C4-2B (cell line): ENCODE measurements around the gene SCLT1.

Experiments used
- H3K27ac ChIP-seq: fragments of 450-650 bp; 2 replicates; pipeline ENCODE4 v1.5.1; 2017
- ZFX ChIP-seq: fragments of 450-650 bp; IDR thresholded peaks from 2 replicates; pipeline ENCODE4 v1.6.1; 2017
- TF ChIP-seq, protein P1 (sequence below): fragments of 450-650 bp; conservative IDR thresholded peaks from 2 replicates; pipeline ENCODE4 v1.5.1; 2017; ENCODE audit warnings: mild to moderate bottlenecking

Gene SCLT1

DNA sequence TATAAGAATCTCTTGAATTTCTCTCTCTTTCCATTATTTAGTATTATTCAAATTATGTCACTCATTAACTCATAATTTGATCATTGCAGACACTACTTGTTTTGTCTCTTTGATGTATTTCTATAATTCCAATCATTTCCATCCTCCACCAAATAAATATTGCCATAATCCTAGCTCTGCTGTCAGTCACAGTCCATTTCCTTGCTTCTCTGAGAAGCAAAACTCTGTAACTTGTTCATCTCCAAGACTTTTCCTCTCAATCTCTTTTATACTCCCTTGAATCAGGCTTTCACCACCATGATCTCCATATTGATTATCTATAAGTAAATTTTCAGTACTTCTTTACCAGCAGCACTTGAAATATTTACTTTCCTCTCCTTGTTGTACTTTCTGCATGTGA lies 135.9 kb downstream of the SCLT1 start:
- no peak overlapping the region for H3K27ac ChIP-seq
- TF ChIP-seq, protein P1, sequence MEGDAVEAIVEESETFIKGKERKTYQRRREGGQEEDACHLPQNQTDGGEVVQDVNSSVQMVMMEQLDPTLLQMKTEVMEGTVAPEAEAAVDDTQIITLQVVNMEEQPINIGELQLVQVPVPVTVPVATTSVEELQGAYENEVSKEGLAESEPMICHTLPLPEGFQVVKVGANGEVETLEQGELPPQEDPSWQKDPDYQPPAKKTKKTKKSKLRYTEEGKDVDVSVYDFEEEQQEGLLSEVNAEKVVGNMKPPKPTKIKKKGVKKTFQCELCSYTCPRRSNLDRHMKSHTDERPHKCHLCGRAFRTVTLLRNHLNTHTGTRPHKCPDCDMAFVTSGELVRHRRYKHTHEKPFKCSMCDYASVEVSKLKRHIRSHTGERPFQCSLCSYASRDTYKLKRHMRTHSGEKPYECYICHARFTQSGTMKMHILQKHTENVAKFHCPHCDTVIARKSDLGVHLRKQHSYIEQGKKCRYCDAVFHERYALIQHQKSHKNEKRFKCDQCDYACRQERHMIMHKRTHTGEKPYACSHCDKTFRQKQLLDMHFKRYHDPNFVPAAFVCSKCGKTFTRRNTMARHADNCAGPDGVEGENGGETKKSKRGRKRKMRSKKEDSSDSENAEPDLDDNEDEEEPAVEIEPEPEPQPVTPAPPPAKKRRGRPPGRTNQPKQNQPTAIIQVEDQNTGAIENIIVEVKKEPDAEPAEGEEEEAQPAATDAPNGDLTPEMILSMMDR, result no peak
- TF ChIP-seq ZFX, result no peak

GRCh38 chr4:128955751-128956150 lies 137.6 kb downstream of the SCLT1 start:
- no peak for TF ChIP-seq ZFX
- TF ChIP-seq, protein P1, result no peak
- no peak overlapping the region for H3K27ac ChIP-seq

DNA sequence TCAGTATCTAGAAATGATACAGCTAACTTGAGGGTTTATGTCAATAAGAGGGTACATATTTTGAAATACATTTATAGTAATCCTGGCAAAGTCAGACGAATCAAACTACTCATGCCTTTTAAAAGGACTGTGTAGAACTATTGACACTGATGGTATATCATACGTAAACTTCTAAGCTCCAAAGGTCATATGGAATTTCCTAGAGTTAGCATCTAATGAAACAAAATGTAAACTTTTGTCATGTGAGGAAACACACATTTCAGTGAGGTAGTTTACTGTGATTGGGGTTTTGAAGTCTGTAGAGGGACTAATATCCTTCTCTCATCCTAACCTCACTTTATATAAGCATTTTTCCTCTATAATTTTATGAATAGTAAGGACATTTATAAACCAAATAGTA lies 138.4 kb downstream of the SCLT1 start:
- no peak for TF ChIP-seq ZFX
- TF ChIP-seq, protein P1, result no peak
- no peak overlapping the region for H3K27ac ChIP-seq

DNA sequence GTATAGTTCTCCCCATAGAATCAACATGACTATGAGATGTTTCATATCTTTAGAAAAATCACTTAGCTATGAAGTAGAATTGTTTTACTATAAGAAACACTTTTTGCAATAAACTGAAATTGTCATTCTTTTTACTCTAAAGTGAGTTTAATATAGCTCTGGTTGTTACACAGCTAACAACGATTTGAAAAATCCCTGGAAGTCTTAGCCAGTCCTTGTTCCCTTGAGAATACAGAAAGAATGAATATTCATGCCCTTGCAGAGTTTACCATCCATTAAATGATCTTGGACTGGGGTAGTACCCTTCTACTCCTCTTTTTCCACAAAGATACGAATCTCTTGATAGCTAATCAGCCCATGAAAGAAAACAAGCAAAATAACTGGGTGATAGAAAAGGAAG lies 142.0 kb downstream of the SCLT1 start:
- TF ChIP-seq, protein P1, result no peak
- TF ChIP-seq ZFX, result no peak
- no peak overlapping the region for H3K27ac ChIP-seq

DNA sequence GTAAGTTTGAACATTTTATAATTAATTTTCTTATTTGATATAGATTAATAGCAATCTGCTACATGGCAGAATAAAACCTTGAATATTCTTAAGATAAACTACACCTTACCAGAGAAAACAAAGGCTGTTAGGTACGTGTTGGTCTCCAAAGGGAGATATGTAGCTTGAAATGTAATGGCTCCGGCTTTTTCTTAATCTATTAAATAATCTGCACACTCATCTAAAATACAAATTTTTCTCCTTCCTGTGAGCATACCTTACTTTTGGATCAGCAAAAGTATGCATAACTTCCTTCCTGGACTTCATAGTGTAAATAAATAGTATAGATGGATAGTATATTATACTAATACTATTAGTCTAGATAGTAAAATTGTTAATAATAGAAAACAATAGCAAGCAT lies 142.5 kb downstream of the SCLT1 start:
- H3K27ac ChIP-seq, result no peak overlapping the region
- TF ChIP-seq, protein P1, result no peak
- TF ChIP-seq ZFX, result no peak

DNA sequence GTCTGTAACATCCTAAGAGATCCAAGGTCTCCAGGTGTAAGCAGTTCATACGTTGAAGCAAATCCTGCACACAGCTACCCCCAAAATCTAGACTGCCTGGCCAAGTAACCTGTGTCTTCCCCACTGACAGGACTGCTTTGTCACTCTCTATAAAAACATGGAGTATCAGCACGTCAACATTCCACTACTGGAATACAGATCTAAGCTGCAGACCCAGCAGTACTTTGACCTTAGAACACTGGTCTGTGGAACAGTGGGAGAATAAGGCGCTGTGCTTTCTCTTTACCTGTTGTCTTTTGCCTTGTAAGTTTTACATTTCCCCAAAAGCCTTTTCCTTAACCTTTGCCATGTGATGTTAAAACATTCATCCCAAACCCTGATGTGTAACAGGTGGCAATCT lies 146.4 kb downstream of the SCLT1 start:
- no peak overlapping the region for H3K27ac ChIP-seq
- TF ChIP-seq, protein P1, result no peak

- TF ChIP-seq ZFX, result no peak
- H3K27ac ChIP-seq, result no peak overlapping the region
These were observed 150.7 kb downstream of the SCLT1 start for GRCh38 chr4:128942607-128943006.

DNA sequence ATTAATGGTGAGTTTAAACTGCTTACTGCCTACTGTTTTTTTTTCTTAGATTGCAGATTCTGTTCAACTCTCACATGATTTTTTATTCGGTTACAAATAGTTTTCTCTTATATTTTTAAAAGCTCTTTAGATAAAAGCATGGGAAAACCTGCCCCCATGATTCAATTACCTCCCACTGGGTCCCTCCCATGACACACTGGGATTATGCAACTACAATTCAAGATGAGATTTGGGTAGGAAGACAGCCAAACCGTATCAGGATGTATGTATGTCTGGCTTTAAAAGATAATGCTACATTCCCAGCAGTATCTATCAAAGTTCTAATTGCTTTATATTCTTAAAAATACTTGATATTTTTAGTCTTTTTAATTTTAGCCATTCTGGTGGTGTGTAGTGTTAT lies 152.4 kb downstream of the SCLT1 start:
- TF ChIP-seq, protein P1, result no peak
- no peak for TF ChIP-seq ZFX

More for the DNA sequence above, 152.4 kb downstream of the SCLT1 start:
- H3K27ac ChIP-seq, result no peak overlapping the region
